GM23338 (cell line): ENCODE measurements around the gene PAM16. TPM values are rescaled to one million over a fixed set of nuclear protein-coding genes. Genes with fewer than 3 reads are reported as not detected.
A peak's percentile ranks its signal among the peaks of the same experiment; 100 is the strongest.

Experiments
- ATAC-seq: fragments of 200-7000 bp; cut with Tn5 transposase; 3 replicates; pipeline ENCODE4 v1.9.1; 2020
- DNase-seq: peaks from one replicate; pipeline ENCODE4 v3.0.0-alpha.2; 2015; ENCODE audit warnings: low spot score
- H2AFZ ChIP-seq: fragments of 200-600 bp; sonication (generic); 2 replicates; pipeline ENCODE4 v1.8.0; 2016; ENCODE audit warnings: antibody characterized with exemption, mild to moderate bottlenecking, moderate library complexity
- H3F3A ChIP-seq: fragments of 200-600 bp; sonication (generic); replicated peaks from 2 replicates; pipeline ENCODE4 v1.8.0; 2017; ENCODE audit warnings: antibody characterized with exemption, mixed run types, low read depth
- H3K27ac ChIP-seq: fragments of 200-600 bp; sonication (generic); 2 replicates; pipeline ENCODE4 v1.6.1; 2016; ENCODE audit warnings: low read depth
- H3K27me3 ChIP-seq: fragments of 200-600 bp; sonication (generic); 2 replicates; pipeline ENCODE4 v1.8.0; 2016; ENCODE audit warnings: mild to moderate bottlenecking, mixed run types, moderate library complexity; ENCODE audit not compliant: insufficient read depth
- H3K36me3 ChIP-seq: fragments of 200-600 bp; sonication (generic); 2 replicates; pipeline ENCODE4 v1.8.0; 2016; ENCODE audit warnings: mild to moderate bottlenecking; ENCODE audit not compliant: insufficient read depth
- H3K4me1 ChIP-seq: fragments of 200-600 bp; sonication (generic); 2 replicates; pipeline ENCODE4 v1.8.0; 2016; ENCODE audit warnings: mild to moderate bottlenecking, moderate library complexity; ENCODE audit not compliant: insufficient read depth
- H3K4me2 ChIP-seq: fragments of 200-600 bp; sonication (generic); 2 replicates; pipeline ENCODE4 v1.7.1; 2017; ENCODE audit warnings: mixed run types
- H3K4me3 ChIP-seq: fragments of 200-600 bp; sonication (generic); 2 replicates; pipeline ENCODE4 v1.6.1; 2016; ENCODE audit warnings: mixed run types
- H3K79me2 ChIP-seq: fragments of 200-600 bp; sonication (generic); replicated peaks from 2 replicates; pipeline ENCODE4 v1.8.0; 2017; ENCODE audit warnings: mild to moderate bottlenecking; ENCODE audit not compliant: insufficient read depth
- H3K9me2 ChIP-seq: fragments of 200-600 bp; sonication (generic); 2 replicates; pipeline ENCODE4 v1.8.0; 2017; ENCODE audit not compliant: insufficient read depth
- H4K20me1 ChIP-seq: fragments of 200-600 bp; sonication (generic); replicated peaks from 2 replicates; pipeline ENCODE4 v1.8.0; 2017; ENCODE audit warnings: mild to moderate bottlenecking; ENCODE audit not compliant: insufficient read depth
- H3K27ac Mint-ChIP-seq: 2 replicates; pipeline ENCODE4 v1.8.0; 2020; ENCODE audit warnings: inconsistent platforms, mild to moderate bottlenecking, moderate library complexity, mixed read lengths
- H3K27me3 Mint-ChIP-seq: 3 replicates; pipeline ENCODE4 v1.8.0; 2022; ENCODE audit warnings: low read depth, mild to moderate bottlenecking, moderate library complexity, mixed read lengths, inconsistent platforms; ENCODE audit not compliant: insufficient read depth, poor library complexity
- H3K36me3 Mint-ChIP-seq: 3 replicates; pipeline ENCODE4 v1.8.0; 2021; ENCODE audit warnings: low read depth, mild to moderate bottlenecking, inconsistent platforms, moderate library complexity, mixed read lengths
- H3K4me1 Mint-ChIP-seq: 3 replicates; pipeline ENCODE4 v1.8.0; 2020; ENCODE audit warnings: mild to moderate bottlenecking, inconsistent platforms, mixed read lengths
- H3K4me3 Mint-ChIP-seq: 3 replicates; pipeline ENCODE4 v1.8.0; 2021; ENCODE audit warnings: moderate library complexity, mild to moderate bottlenecking, inconsistent platforms, mixed read lengths
- H3K9me3 Mint-ChIP-seq: 3 replicates; pipeline ENCODE4 v1.8.0; 2020; ENCODE audit warnings: moderate library complexity, mild to moderate bottlenecking, inconsistent platforms, mixed read lengths
- EZH2phosphoT487 ChIP-seq: fragments of 200-600 bp; sonication (generic); IDR thresholded peaks from one replicate; pipeline ENCODE4 v1.8.1; 2018; ENCODE audit warnings: antibody characterized with exemption; ENCODE audit not compliant: unreplicated experiment
- JUNB ChIP-seq: IDR thresholded peaks from one replicate; pipeline ENCODE4 v1.6.1; 2016; ENCODE audit warnings: antibody characterized with exemption; ENCODE audit not compliant: unreplicated experiment
- POLR2AphosphoS5 ChIP-seq: IDR thresholded peaks from 2 replicates; pipeline ENCODE4 v1.6.1; 2016; ENCODE audit warnings: antibody characterized with exemption, low read depth
- STAT1 ChIP-seq: IDR thresholded peaks from one replicate; pipeline ENCODE4 v1.6.1; 2016; ENCODE audit warnings: antibody characterized with exemption; ENCODE audit not compliant: unreplicated experiment
- ZNF114 ChIP-seq: fragments of 250-450 bp; sonication (Bioruptor Pico); IDR thresholded peaks from 2 replicates; pipeline ENCODE4 v1.5.0; 2020; ENCODE audit warnings: mild to moderate bottlenecking, moderate library complexity
- ZNF331 ChIP-seq: fragments of 250-450 bp; sonication (Bioruptor Pico); IDR thresholded peaks from 2 replicates; pipeline ENCODE4 v1.5.0; 2020; ENCODE audit warnings: low read depth, mild to moderate bottlenecking, moderate library complexity
- polyA plus RNA-seq: library from polyadenylated mRNA; unstranded; fragments of >200 nt; fragmentation: Nextera tagmentation; extraction: Ambion mirVana; gene quantifications from 2 replicates; pipeline ENCODE4 v1.2.1, GENCODE V29; 2016
- total RNA-seq: library from RNA; depleted of rRNA; stranded (reverse); fragments of >200 nt; shearing (Covaris generic); gene quantifications from 2 replicates; pipeline ENCODE4 v1.2.3, GENCODE V29; 2014
- TF ChIP-seq, protein P1 (sequence below): fragments of 250-450 bp; sonication (Bioruptor Pico); IDR thresholded peaks from 2 replicates; pipeline ENCODE4 v1.5.0; 2020; ENCODE audit warnings: mild to moderate bottlenecking, moderate library complexity
- TF ChIP-seq, protein P2 (sequence below), 2 experiments: fragments of 200-600 bp in 1 of 2; sonication (generic) in 1 of 2; conservative IDR thresholded peaks; 2 replicates each; pipeline versions ENCODE4 v1.5.1 to v1.6.1; 2016 to 2017; ENCODE audit warnings: antibody characterized with exemption in 2 of 2, low read depth in 2 of 2, mild to moderate bottlenecking in 2 of 2, moderate library complexity in 1 of 2
- TF ChIP-seq, protein P3 (sequence below): IDR thresholded peaks from one replicate; pipeline ENCODE4 v1.6.1; 2018; ENCODE audit warnings: antibody characterized with exemption; ENCODE audit not compliant: unreplicated experiment

PAM16 gene
- total and polyA plus RNA-seq, 2 experiments from 2014 or later: 84.1 to 283 TPM

DNA sequence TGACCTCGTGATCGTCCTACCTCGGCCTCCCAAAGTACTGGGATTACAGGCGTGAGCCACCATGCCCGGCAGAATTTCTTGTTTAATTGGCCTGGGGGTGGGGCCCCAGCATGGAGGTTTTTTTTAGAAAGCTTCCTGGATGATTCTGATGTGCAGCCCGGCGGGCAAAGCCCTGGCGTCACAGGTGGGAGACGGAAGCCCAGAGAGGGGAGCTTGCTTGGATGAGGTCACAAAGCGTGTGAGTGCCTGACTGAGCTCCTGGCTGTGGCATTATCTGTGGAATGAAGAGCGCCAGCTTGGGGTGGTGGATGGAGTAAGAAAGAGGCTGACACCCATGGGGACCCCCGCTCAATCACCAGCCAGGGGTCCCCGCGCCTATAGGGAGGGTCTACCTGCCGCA lies 24.6 kb upstream of the PAM16 start (continued):
- TF ChIP-seq, protein P1, sequence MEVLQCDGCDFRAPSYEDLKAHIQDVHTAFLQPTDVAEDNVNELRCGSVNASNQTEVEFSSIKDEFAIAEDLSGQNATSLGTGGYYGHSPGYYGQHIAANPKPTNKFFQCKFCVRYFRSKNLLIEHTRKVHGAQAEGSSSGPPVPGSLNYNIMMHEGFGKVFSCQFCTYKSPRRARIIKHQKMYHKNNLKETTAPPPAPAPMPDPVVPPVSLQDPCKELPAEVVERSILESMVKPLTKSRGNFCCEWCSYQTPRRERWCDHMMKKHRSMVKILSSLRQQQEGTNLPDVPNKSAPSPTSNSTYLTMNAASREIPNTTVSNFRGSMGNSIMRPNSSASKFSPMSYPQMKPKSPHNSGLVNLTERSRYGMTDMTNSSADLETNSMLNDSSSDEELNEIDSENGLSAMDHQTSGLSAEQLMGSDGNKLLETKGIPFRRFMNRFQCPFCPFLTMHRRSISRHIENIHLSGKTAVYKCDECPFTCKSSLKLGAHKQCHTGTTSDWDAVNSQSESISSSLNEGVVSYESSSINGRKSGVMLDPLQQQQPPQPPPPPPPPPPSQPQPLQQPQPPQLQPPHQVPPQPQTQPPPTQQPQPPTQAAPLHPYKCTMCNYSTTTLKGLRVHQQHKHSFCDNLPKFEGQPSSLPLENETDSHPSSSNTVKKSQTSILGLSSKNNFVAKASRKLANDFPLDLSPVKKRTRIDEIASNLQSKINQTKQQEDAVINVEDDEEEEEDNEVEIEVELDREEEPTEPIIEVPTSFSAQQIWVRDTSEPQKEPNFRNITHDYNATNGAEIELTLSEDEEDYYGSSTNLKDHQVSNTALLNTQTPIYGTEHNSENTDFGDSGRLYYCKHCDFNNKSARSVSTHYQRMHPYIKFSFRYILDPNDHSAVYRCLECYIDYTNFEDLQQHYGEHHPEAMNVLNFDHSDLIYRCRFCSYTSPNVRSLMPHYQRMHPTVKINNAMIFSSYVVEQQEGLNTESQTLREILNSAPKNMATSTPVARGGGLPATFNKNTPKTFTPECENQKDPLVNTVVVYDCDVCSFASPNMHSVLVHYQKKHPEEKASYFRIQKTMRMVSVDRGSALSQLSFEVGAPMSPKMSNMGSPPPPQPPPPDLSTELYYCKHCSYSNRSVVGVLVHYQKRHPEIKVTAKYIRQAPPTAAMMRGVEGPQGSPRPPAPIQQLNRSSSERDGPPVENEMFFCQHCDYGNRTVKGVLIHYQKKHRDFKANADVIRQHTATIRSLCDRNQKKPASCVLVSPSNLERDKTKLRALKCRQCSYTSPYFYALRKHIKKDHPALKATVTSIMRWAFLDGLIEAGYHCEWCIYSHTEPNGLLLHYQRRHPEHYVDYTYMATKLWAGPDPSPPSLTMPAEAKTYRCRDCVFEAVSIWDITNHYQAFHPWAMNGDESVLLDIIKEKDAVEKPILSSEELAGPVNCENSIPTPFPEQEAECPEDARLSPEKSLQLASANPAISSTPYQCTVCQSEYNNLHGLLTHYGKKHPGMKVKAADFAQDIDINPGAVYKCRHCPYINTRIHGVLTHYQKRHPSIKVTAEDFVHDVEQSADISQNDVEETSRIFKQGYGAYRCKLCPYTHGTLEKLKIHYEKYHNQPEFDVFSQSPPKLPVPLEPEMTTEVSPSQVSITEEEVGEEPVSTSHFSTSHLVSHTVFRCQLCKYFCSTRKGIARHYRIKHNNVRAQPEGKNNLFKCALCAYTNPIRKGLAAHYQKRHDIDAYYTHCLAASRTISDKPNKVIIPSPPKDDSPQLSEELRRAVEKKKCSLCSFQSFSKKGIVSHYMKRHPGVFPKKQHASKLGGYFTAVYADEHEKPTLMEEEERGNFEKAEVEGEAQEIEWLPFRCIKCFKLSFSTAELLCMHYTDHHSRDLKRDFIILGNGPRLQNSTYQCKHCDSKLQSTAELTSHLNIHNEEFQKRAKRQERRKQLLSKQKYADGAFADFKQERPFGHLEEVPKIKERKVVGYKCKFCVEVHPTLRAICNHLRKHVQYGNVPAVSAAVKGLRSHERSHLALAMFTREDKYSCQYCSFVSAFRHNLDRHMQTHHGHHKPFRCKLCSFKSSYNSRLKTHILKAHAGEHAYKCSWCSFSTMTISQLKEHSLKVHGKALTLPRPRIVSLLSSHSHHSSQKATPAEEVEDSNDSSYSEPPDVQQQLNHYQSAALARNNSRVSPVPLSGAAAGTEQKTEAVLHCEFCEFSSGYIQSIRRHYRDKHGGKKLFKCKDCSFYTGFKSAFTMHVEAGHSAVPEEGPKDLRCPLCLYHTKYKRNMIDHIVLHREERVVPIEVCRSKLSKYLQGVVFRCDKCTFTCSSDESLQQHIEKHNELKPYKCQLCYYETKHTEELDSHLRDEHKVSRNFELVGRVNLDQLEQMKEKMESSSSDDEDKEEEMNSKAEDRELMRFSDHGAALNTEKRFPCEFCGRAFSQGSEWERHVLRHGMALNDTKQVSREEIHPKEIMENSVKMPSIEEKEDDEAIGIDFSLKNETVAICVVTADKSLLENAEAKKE (CRISPR knock-in tag): no peak
- TF ChIP-seq, protein P2, sequence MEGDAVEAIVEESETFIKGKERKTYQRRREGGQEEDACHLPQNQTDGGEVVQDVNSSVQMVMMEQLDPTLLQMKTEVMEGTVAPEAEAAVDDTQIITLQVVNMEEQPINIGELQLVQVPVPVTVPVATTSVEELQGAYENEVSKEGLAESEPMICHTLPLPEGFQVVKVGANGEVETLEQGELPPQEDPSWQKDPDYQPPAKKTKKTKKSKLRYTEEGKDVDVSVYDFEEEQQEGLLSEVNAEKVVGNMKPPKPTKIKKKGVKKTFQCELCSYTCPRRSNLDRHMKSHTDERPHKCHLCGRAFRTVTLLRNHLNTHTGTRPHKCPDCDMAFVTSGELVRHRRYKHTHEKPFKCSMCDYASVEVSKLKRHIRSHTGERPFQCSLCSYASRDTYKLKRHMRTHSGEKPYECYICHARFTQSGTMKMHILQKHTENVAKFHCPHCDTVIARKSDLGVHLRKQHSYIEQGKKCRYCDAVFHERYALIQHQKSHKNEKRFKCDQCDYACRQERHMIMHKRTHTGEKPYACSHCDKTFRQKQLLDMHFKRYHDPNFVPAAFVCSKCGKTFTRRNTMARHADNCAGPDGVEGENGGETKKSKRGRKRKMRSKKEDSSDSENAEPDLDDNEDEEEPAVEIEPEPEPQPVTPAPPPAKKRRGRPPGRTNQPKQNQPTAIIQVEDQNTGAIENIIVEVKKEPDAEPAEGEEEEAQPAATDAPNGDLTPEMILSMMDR (conservative IDR thresholded peaks at IDR 0.05; ENCODE audit: low read depth in 2 of 2): no peak
- TF ChIP-seq ZNF331 (CRISPR knock-in tag): no peak
- no peak for TF ChIP-seq JUNB
- TF ChIP-seq STAT1: no peak

DNA sequence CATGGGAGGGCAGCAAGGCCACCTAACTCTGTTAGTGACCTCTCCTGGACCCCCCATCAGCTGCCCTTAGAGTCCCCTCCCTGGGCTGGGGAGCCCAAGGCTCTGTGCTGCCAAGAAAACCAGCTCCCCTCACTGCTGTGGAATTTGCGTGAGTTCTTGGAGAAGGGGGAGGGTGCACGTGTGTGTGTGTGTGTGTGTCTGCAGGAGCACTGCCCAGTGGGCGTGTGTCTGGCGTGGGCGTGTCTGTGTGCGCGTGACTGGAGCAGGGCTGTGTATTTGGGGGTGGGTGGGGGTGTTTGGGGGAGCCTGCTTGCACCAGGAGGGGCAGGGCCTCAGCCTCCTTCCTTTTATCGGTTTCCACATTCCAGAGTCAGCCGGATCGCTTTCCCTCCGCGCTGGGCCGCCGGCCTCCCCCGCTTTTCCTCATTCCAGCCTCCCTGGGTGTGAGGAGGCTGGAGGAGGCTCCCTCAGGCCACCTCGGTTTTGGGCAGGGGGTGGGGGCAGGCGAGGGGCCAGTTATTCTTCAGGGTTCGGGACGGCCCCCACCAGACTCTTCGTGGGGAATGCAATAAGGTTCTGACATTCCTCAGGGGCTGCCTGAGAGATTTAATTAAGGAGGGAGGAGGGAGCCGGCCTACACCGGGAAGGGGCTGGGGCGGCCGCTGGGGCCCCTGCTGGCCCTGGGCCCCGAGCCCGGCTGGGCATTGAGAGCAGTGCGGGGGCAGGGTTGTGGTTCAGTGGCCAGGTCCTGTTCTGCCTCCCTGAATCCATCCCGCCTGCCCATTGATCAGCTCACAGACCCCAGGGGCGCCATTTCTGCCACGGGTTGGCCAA lies 23.0 kb upstream of the PAM16 start:
- Histone ChIP-seq H3K9me2 (no peaks in the 10 kb centered on the region), H3F3A (peaks cover 22% of the 10 kb centered on the region; the same call in 1 of the 2 replicates), H3K27me3 (peaks cover 3% of the 10 kb centered on the region; the same call in 1 of the 2 replicates), H4K20me1 (no peaks in the 10 kb centered on the region), H3K27ac (peak overlapping the region; percentile 83), H3K4me3 (peak overlapping the region; percentile 73), H2AFZ (no peak overlapping the region), H3K4me1 (peaks cover 56% of the 10 kb centered on the region), H3K36me3 (no peaks in the 10 kb centered on the region), H3K79me2 (peaks cover 15% of the 10 kb centered on the region), H3K4me2 (peak overlapping the region; percentile 94)
- Mint-ChIP-seq H3K27ac (no peak overlapping the region), H3K9me3 (no peaks in the 10 kb centered on the region), H3K4me3 (peak overlapping the region; percentile 57), H3K27me3 (peaks cover 31% of the 10 kb centered on the region), H3K36me3 (peaks cover 3% of the 10 kb centered on the region; the same call in 1 of the 3 replicates), H3K4me1 (peaks cover 48% of the 10 kb centered on the region)
- DNase-seq (peak; percentile 79), ATAC-seq (peak; percentile 8)
- no peak for TF ChIP-seq ZNF114
- 0 out of 2 replicates have a peak, but pooled peaks have one; percentile 8 for TF ChIP-seq POLR2AphosphoS5
- peak; percentile 10 for TF ChIP-seq JUNB
- no peak for TF ChIP-seq ZNF331 (CRISPR knock-in tag)
- TF ChIP-seq EZH2phosphoT487: no peak
- TF ChIP-seq, protein P2 (conservative IDR thresholded peaks at IDR 0.05; ENCODE audit: low read depth in 2 of 2): no peak
- TF ChIP-seq, protein P3, sequence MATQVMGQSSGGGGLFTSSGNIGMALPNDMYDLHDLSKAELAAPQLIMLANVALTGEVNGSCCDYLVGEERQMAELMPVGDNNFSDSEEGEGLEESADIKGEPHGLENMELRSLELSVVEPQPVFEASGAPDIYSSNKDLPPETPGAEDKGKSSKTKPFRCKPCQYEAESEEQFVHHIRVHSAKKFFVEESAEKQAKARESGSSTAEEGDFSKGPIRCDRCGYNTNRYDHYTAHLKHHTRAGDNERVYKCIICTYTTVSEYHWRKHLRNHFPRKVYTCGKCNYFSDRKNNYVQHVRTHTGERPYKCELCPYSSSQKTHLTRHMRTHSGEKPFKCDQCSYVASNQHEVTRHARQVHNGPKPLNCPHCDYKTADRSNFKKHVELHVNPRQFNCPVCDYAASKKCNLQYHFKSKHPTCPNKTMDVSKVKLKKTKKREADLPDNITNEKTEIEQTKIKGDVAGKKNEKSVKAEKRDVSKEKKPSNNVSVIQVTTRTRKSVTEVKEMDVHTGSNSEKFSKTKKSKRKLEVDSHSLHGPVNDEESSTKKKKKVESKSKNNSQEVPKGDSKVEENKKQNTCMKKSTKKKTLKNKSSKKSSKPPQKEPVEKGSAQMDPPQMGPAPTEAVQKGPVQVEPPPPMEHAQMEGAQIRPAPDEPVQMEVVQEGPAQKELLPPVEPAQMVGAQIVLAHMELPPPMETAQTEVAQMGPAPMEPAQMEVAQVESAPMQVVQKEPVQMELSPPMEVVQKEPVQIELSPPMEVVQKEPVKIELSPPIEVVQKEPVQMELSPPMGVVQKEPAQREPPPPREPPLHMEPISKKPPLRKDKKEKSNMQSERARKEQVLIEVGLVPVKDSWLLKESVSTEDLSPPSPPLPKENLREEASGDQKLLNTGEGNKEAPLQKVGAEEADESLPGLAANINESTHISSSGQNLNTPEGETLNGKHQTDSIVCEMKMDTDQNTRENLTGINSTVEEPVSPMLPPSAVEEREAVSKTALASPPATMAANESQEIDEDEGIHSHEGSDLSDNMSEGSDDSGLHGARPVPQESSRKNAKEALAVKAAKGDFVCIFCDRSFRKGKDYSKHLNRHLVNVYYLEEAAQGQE: no peak
